SK-N-SH treated with all-trans-retinoic acid at 6 μM for 48 hours (cell line): ENCODE measurements around the gene DPYD.

ENCODE experiments used
- CREB5 ChIP-seq: fragments of 250-450 bp; sonication (Bioruptor Pico); IDR thresholded peaks from 2 replicates; pipeline ENCODE4 v1.5.1; 2020; ENCODE audit warnings: low read depth, mild to moderate bottlenecking, moderate library complexity
- GLIS3 ChIP-seq: fragments of 250-450 bp; sonication (Bioruptor Pico); IDR thresholded peaks from 2 replicates; pipeline ENCODE4 v1.5.0; 2020; ENCODE audit warnings: mild to moderate bottlenecking, moderate library complexity
- SNAI2 ChIP-seq: fragments of 250-450 bp; sonication (Bioruptor Pico); IDR thresholded peaks from 2 replicates; pipeline ENCODE4 v1.5.0; 2020; ENCODE audit warnings: mild to moderate bottlenecking, moderate library complexity
- ZNF70 ChIP-seq: fragments of 450-650 bp; formaldehyde crosslinking; IDR thresholded peaks from 2 replicates; pipeline ENCODE4 v1.5.0; 2020; ENCODE audit warnings: mild to moderate bottlenecking, moderate library complexity

- TF ChIP-seq ZNF70 (CRISPR knock-in tag) (no peak), GLIS3 (CRISPR knock-in tag) (no peak), CREB5 (no peak), SNAI2 (CRISPR knock-in tag) (no peak)
Measured at GRCh38 chr1:97814121-97814520, 106.7 kb downstream of the DPYD start.
